GM18507 (cell line): Measurements from ENCODE around the gene SLC25A22.

Experiments used
- DNase-seq: peaks from one replicate; pipeline ENCODE4 v3.0.0; 2011; ENCODE audit warnings: low read depth; ENCODE audit not compliant: insufficient read length; ENCODE audit errors: extremely low spot score
- FAIRE-seq: peaks from 2 replicates; lab custom pipeline; 2011; peaks lifted over from hg19 to GRCh38; lab: Jason Lieb, UNC

SLC25A22 gene

DNA sequence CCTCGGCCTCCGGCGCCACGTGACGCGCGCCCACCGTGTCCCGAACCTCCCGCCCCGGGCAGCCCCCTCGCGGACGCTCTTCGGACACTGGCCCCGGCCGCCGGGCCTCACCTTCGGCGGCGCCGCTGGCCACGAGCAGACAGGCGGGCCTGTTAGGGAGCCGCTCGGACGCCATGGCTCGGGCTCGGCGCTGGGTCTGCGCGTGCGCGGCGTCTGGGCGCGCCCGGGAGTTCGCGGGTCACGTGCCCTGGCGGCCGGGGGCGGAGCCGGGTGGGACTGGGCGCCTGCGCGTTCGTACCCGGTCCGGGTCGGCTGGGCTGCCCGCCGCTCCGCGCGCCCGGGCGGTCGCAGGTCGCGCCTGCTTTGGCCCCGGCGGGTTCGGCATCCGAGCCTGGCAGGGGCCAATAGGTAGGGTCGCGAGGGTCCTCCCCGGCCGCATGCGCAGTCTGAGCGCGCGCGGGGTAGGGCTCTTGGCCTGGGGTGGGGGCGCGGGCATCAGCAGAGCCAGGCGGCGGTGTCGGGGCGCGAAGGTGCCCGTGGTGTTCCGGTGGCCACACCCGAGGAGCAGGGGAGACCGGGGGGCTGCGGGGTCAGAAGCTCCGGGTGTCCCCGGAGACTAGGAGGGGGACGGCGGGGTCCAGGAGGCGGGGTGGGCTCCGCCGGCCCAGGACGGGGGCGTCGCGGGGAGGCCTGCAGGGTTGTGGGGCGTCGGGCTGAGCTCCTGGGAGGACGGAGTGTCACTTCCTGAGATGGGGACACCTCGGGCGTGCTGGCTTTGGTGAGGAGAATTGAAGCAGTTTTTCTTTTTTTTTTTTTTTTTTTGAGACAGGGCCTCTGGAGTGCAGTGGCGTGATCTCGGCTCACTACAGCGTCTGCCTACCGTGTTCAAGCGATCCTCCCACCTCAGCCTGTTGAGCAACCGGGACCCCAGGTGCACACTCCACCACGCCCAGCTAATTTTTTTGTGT is 20.5 kb downstream of the SLC25A22 start, which contains the start of gene GATD1:
Gene GATD1 (minus strand): TSS at position 200 of the 968 bp plus-strand sequence. CDS start 25 bp downstream, at position 175.
- DNase-seq = peak; percentile 100
- FAIRE-seq = peak; percentile 90

GRCh38 chr11:776561-777287 is 21.4 kb downstream of the SLC25A22 start:
- FAIRE-seq = peak; percentile 35

DNA sequence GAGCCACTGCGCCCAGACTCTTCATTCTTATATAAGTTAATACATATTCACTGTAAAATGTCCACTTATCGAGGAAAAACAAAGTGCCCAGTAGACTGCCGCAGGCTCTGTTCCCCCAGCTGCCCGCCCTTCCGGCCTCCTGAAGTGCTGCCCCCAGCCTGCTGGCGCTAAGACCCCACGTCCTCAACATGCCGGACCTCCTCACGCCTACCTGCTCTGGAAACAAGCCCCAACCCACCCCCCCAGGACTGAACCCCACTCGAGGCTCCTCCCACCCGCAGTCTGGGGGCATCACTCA is 21.9 kb downstream of the SLC25A22 start:
- no peak for DNase-seq
- FAIRE-seq = no peak

More at GRCh38 chr11:776561-777287, 21.4 kb downstream of the SLC25A22 start:
- no peak for DNase-seq

GRCh38 chr11:774873-775592 is 23.0 kb downstream of the SLC25A22 start:
- FAIRE-seq (no peak), DNase-seq (no peak)

DNA sequence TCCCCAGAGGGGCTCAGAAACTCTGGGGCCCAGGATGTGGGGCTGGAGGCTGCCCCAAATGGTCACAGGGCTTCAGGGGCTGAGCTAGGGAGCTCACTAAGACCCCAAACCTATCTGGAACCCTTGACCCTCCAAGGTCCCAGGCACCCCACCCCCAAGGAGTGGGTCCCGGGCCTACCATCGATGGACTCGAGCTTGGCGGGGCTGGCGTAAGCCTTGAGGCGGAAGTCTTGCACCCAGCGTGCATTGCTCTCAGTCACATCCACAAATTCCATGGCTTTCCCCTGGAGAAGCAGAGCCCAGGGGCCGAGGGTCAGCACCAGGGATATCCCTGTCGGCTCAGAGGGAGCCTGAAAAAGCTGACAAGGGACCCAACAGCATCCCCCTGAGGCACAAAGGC is 24.3 kb downstream of the SLC25A22 start:
- FAIRE-seq (no peak), DNase-seq (no peak)

- FAIRE-seq = no peak
These were observed 24.7 kb downstream of the SLC25A22 start for GRCh38 chr11:773425-773824.

DNA sequence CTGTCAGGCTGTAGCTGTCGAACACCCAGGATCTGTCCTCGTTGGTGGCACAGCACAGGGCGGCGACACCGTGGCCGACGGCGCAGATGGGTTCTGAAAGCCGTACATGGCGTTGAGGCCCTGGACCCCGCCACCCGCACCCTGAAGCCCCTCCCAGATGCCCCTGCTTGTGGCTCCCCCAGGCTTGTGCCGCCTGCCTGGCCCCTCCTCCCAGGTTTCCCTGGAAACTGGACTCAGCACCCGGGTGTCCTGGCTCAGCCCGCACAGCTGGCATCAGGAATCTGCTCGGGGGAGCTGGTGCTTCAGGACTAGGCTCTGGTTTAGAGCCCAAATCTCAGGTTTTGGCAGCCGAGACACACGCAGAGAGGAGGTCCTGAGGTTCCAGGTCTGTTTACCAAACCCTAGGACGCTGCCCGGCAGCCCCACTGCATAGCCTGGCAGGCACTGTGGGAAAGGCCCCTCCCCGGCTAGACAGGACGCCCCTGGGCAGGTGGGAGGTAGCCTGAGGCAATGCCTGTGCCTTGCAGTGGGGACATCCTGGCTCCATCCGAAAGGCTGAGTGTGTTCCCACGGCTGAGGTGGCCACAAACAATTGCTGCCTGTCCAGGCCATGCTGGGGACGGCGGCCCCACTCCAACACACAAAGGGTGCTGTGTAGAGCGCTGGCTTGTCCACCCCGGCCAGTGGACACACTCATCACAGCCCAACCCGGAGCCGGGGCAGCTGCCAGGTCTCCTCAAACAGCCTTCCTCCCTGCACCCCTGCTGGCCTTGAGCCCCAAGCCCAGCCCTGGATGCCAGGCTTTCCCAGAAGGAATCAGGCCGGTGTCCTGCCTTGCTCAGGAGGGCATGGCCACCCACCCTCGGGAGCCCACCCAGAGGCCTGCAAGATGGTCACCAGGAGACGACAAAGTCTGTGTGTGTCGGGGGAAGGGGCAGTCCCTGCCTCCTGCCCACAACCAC is 25.4 kb downstream of the SLC25A22 start:
- FAIRE-seq (no peak), DNase-seq (no peak)

More at GRCh38 chr11:773425-773824, 24.7 kb downstream of the SLC25A22 start:
- no peak for DNase-seq

DNA sequence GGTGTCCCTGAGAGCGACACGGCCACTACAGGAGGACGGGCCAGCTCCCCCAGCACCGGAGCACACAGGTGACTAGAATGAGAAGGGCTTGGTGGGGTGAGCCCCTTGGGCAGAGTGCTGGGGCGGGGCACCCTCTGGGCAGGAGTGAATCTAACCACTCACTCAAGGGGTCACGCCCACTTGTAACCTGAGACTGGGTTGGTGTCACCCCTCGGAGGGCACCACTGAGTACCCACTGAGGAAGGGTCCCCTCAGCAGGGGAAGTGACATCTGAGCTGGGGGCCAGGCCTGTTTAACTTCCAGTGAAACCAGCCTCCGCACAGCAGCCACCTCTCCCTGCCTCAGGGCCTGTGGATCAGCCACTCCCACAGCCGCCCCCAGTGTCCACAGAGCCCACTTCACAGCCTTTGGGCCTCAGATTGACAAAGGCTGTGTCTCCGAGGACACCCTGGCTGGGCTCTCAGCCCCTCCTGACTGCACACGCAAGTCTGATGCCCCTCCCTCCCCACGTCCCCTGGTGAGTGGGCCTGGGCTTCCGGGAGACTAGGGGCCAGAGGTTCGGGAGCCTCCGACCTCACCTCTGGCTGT is 26.4 kb downstream of the SLC25A22 start:
- no peak for DNase-seq
- FAIRE-seq = no peak

GRCh38 chr11:770642-771616 is 27.2 kb downstream of the SLC25A22 start:
- no peak for FAIRE-seq
- DNase-seq = no peak

DNA sequence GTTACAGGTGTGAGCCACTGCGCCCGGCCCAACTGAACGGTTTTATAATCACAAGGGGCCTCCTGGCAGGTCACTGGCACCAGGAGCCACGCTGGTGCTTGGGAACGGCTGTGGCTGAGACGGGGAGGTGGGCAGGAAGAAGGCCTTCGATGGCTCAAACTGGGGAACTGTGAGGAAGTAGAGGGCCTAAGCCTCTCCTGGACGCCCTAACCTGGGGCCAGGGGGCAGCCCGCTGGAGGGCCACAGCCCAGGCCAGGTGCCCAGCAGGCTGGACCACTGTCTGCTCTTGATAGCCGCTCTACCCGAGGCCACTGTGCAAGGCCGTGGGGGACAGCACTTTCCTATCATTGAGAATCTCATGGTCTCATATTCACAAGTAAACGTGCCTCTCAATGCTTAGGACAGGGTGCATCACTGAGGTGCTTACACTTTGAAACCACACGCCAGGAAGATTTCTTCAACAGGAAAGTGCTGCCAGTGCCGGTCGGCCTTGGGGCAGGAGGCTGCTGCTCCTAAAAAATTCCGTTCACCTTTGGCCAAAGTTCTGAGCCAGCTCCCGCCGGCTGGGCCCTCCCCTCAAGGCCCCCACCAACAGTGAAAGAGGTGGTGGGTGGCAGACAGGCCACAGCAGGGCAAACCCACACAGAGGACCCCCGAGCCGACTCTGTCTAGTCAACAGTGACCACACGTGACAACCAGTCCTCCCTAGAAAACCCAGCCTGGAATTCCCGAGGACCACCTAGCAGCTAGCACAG is 28.0 kb downstream of the SLC25A22 start:
- no peak for FAIRE-seq
- DNase-seq = no peak

- no peak for DNase-seq
- FAIRE-seq = no peak
These were observed 30.8 kb downstream of the SLC25A22 start for GRCh38 chr11:767238-767637.

DNA sequence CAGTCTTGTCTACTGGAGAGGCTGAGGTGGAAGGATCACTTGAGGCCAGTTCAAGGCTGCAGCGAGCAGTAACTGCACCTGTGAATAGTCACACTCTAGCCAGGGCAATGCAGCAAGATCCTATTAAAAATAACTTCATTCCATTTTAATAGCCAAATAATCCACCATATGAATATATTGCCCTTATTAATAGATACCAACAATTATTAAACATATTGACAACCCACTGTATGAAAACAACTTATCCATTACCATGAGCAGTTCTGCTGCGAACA is 31.2 kb downstream of the SLC25A22 start:
- DNase-seq = no peak

GRCh38 chr11:766106-766935 is 31.8 kb downstream of the SLC25A22 start:
- DNase-seq (no peak), FAIRE-seq (no peak)

More for the DNA sequence above, 31.2 kb downstream of the SLC25A22 start:
- FAIRE-seq = no peak

- no peak for FAIRE-seq
- DNase-seq = no peak
These were observed 32.3 kb downstream of the SLC25A22 start for GRCh38 chr11:765802-766091.

- DNase-seq = no peak
- FAIRE-seq = peak; percentile 52
These were observed 32.9 kb downstream of the SLC25A22 start for GRCh38 chr11:765025-765801.
